Skin epidermis (tissue), 12 donors: ENCODE measurements around the gene PON3.

ENCODE experiments used
- H3K27ac ChIP-seq, 21 experiments: fragments of 200-600 bp; sonication (generic) in 11 of 21; one replicate each; pipeline ENCODE4 v1.5.0; 2020; ENCODE audit warnings: mild to moderate bottlenecking in 3 of 21, inconsistent platforms in 2 of 21, moderate library complexity in 2 of 21
- H3K4me3 ChIP-seq, 7 experiments: fragments of 200-600 bp; sonication (generic) in 2 of 7; one replicate each; pipeline ENCODE4 v1.5.0; 2020; ENCODE audit warnings: inconsistent platforms in 2 of 7, mild to moderate bottlenecking in 2 of 7, moderate library complexity in 1 of 7

The PON3 gene

GRCh38 chr7:95396136-95397032 is at the start of gene PON3:
TSS of gene PON3 (minus strand) at chr7:95396375. CDS start at chr7:95396350, 25 bp downstream.
- peak within 1 kb of the TSS in 16 of 21 experiments; percentile 19 to 87 (median 62) for H3K27ac ChIP-seq
- H3K4me3 ChIP-seq, result peak within 1 kb of the TSS; percentile 33 to 70 (median 46)

- no peak overlapping the region for H3K4me3 ChIP-seq
- no peak overlapping the region for H3K27ac ChIP-seq
These were observed 48.6 kb upstream of the PON3 start for GRCh38 chr7:95444796-95445195.

DNA sequence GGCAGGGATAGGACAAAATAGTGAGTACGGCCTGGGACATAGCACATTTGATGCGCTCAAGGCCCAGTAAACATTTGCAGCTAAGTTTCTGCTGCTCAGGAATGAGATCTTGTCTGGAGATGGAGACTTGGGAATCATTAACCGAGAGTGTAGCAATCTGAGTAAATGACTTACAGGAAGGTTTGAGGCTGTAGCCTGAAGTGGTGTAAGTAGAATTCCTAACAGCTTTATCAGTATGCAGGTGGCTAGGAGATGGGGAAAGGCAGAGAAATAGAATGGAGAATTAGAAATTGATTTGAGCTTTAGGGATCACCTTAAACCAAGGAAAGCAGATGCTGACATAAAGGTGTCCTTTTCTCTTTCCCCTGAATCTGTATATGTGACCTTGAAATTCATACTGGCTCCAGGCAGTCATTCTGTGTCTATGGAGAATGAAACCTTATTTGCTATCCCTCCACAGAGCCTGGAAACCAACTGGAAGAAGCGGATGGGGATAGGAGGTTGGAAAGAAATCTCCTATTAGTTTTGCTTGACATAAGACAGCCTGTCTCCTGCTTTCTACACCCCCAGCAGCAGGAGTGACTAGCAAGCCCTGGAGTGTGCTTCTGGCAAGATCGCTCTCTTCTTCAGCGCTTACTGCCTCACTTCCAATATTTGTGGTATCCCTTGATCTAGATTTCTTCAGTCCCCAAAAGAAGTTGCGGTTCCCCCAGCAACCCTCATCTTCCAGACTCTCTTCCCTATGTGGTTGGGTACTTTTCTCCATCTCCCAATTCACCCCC is 45.1 kb upstream of the PON3 start:
- Histone ChIP-seq H3K4me3 (no peak overlapping the region), H3K27ac (no peak overlapping the region)

DNA sequence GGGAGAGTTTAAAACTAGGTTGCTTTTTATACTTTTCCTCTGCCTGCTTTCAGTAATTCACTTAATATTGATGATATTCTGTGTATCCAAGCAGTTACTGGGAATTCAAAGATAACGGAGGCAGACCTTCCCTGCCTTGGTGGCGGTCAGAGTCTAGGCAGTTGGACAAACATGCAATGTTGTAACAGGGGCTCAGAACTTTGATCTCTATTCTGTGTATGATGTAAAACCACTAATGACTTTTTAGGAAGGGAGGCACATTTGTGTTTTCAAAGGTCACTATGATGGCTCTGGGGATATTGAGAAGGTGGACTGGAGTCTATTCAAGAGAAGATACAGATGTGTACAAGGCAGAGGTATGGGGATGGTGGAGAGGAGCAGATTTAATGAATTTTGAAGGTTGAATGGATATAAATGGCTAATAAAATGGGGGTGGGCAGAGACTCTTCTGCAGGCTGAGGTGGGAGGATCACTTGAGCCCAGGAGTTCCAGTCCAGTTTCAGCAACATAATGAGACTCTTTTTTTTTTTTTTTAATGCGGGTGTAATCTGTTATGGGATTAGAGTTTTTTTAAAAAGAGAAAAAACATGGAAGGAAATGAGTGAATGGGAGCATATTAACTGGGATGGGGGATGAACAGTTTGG is 44.3 kb upstream of the PON3 start:
- H3K27ac ChIP-seq, result no peak overlapping the region
- H3K4me3 ChIP-seq, result no peak overlapping the region

GRCh38 chr7:95436407-95436806 is 40.2 kb upstream of the PON3 start:
- Histone ChIP-seq H3K4me3 (no peak overlapping the region), H3K27ac (no peak overlapping the region)

DNA sequence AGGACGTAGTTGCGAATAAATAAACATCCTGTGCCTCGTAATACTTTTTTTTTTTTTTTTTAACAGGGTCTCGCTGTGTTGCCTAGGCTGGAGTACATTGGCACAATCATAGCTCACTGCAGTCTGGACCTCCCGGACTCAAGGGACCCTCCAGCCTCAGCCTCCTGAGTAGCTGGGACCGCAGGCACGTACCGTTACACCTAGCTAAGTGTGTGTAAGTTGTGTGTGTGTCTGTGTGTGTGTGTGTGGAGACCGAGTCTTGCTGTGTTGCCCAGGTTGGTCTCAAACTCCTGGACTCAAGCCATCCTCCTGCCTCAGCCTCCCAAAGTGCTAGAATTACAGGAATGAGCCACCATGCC is 39.2 kb upstream of the PON3 start:
- peak overlapping the region; percentile 50 to 74 (median 58) for H3K4me3 ChIP-seq
- peak overlapping the region in 20 of 21 experiments; percentile 86 to 98 (median 94) for H3K27ac ChIP-seq

DNA sequence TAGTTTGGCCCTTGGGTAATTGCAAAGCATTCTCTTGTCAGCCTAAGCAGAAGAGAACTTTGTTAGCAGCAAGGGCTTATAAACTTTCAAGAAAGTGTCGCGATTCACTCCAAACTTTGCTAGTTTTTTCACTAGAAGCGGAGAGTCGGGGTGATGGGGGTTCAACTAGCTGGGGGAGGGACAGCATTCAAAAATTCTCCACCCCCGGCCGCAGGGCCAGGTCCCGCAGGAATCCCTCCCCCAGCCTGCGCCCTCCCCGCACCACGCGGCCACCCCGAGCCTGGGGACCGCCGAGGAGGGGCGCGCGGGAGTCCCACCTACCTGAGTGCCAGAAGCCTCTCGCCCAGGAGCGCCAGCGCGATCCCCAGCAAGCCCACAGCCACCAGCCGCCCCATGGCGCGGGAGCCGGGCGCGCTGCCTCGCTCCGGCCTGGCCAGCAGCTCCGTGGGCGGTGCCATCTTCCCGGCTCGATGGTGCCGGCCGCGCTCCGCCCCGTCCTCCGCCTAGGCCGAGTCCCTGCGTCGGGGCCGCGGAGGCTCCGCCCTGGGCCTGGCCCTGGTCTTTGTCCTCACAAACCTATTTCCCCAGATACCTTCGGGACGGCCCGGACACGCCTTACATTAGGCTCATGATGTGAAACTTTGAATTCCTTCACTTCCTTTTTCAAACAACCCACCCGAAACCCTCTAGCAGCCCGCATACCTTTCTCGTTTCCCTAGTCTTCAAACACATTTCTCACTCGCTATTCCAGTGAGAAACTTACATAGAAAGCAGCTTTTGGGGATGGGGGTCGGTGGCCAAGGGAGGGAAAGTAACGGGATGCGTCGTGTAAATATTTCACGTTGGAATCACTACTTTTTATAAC is 38.6 kb upstream of the PON3 start, which contains the start of gene PON2:
TSS of gene PON2 (minus strand) at position 472 of the 865 bp plus-strand sequence. CDS start at position 395, 77 bp downstream.
- Histone ChIP-seq H3K4me3 (peak within 1 kb of the TSS; percentile 50 to 74 (median 58)), H3K27ac (peak within 1 kb of the TSS; percentile 73 to 98 (median 94))

- Histone ChIP-seq H3K4me3 (peak overlapping the region; percentile 50 to 74 (median 58)), H3K27ac (peak overlapping the region in 20 of 21 experiments; percentile 86 to 98 (median 94))
These were observed 37.9 kb upstream of the PON3 start for GRCh38 chr7:95433952-95434556.

DNA sequence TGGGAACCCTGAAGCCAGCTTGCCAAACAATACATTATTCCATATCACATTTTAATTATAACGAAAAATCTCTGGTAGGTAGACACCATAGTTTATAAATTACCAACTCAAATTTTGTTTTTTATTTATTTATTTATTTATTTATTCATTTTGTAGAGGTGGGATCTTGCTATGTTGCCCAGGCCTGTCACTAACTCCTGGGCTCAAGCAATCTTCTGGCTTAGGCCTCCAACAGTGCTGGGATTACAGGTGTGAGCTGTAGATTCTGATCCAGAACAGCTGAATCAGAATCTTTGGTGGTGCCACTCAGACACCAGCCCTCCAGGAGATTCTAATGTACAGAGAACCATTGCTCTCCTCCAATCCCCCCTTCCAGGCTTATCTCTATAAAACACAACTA is 37.0 kb upstream of the PON3 start:
- no peak overlapping the region for H3K4me3 ChIP-seq
- no peak overlapping the region for H3K27ac ChIP-seq

DNA sequence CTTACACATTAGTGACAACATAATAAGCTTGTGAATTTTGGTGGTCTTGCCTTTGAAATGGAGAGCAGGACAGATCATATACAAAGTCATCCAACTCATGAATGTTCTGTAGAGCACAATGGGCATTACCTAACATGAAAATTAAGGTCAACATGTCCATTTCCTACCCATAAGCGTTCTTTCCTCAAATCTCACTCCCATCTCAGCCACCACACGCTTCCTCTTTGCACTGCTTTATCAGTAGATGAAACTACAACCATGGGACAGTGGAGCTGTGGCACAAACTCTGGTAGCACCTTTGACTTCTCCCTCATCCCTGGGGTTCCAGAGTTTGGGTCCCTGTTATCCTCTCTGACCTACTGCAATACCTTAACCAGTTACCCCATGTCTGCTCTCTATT is 36.4 kb upstream of the PON3 start:
- Histone ChIP-seq H3K4me3 (no peak overlapping the region), H3K27ac (no peak overlapping the region)

GRCh38 chr7:95430864-95431263 is 34.7 kb upstream of the PON3 start:
- Histone ChIP-seq H3K4me3 (no peak overlapping the region), H3K27ac (no peak overlapping the region)

DNA sequence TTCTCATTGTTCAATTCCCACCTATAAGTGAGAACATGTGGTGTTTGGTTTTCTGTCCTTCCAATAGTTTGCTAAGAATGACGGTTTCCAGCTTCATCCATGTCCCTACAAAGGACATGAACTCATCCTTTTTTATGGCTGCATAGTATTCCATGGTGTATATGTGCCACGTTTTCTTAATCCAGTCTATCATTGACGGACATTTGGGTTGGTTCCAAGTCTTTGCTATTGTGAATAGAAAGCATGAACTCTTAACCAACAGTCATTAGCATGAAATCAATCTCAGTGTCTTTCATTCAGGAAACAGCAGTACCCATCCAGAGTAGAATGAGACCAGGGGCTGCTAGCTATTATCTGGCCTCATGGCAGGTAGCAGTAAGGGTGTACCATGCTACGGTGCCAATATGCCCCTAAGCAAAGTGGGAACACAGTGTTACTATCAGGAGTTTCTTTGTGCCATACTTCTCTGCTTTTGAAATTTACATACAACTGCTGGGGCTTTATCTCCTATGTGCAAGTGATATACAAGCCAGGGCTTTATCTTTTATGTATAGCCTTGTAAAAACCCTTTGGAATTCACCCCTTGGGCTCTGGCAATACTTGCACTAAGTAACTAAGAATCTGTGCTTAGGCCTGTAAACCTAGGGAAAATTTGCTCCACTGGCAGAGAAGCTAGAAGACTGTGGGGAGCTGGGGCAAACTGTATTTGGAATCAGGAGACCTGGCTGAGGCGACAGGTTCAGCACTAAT is 33.2 kb upstream of the PON3 start:
- no peak overlapping the region for H3K27ac ChIP-seq
- no peak overlapping the region for H3K4me3 ChIP-seq

- H3K27ac ChIP-seq, result no peak overlapping the region
- no peak overlapping the region for H3K4me3 ChIP-seq
These were observed 31.8 kb upstream of the PON3 start for GRCh38 chr7:95427914-95428516.

GRCh38 chr7:95427166-95427565 is 31.0 kb upstream of the PON3 start:
- no peak overlapping the region for H3K27ac ChIP-seq
- H3K4me3 ChIP-seq, result no peak overlapping the region

- Histone ChIP-seq H3K27ac (no peak overlapping the region), H3K4me3 (no peak overlapping the region)
These were observed 29.5 kb upstream of the PON3 start for GRCh38 chr7:95425694-95426093.

DNA sequence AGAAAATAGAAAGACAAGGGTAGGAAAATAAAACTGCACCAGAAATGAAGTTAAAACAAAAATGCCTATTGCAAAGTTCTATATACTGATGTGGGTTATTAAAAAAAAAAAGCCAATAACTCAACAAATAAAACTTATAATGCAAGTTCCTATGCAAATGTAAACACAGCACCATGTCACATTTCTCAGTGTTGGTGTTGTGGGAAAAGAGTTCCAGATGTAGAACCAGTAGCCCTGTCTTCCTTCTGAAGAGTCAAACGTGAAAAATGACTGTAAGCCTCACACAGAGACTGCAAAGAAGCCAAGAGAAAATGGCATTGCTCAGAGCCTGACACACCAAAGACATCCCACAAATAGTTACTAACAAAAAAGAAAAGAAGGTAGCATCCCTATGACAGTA is 28.5 kb upstream of the PON3 start:
- Histone ChIP-seq H3K4me3 (no peak overlapping the region), H3K27ac (no peak overlapping the region)

GRCh38 chr7:95421847-95422444 is 25.8 kb upstream of the PON3 start:
- peak overlapping the region in 1 of 21 experiments; percentile 27 for H3K27ac ChIP-seq
- no peak overlapping the region for H3K4me3 ChIP-seq
